ENCODE data around the gene SLC25A23. TPM values are rescaled to one million over a fixed set of nuclear protein-coding genes. Genes with fewer than 3 reads are reported as not detected.
A peak's percentile ranks its signal among the peaks of the same experiment; 100 is the strongest.
"Not testable (repeated sequence)": the region's sequence is repeated elsewhere in the genome, so short reads cannot be mapped to it uniquely, and the experiment has no call there.

The SLC25A23 gene
- total RNA-seq, 1 experiment from 2014 or later: 32.1 TPM

DNA sequence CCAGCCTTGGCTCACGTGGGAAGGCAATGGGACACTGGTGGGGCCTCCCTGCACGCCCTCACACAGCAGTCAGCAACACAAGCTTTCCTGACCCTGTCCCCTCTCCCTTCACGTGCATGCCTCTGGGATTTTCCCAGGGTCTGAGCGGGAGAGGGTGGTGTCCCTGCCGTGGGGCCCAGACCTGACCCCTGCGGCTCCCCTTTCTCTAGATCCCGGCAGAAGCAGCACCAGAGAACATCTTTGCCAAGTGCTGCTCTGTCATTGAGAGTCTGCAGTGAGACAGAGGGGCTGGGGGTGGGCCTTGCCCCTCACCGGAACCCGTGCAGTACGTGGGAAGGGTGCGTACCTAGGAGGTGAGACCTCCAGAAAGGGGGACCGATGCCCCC lies 47.5 kb downstream of the SLC25A23 start:
- no peak overlapping the region for H3K4me3 ChIP-seq (ENCODE audit: low read length)
- H3K4me1 ChIP-seq (ENCODE audit: low read length): no peaks in the 10 kb centered on the region
- no peaks in the 10 kb centered on the region; the same call in 1 of the 2 replicates for H3K36me3 ChIP-seq (ENCODE audit: insufficient read depth, low read length)
- H3K9me3 ChIP-seq (ENCODE audit: low read length): no peaks in the 10 kb centered on the region
- no peaks in the 10 kb centered on the region for H3K79me2 ChIP-seq (ENCODE audit: low read length)
- H2AFZ ChIP-seq (ENCODE audit: low read length): no peak overlapping the region
- H3K9me2 ChIP-seq (replicated peaks; ENCODE audit: insufficient read depth, low read length): no peaks in the 10 kb centered on the region
- H4K20me1 ChIP-seq (ENCODE audit: insufficient read depth, low read depth, low read length): 0 out of 2 replicates have a peak, but pooled peaks cover 8% of the 10 kb centered on the region
- H3K4me2 ChIP-seq (ENCODE audit: low read depth, low read length, poor library complexity, severe bottlenecking): no peak overlapping the region
- peak; percentile 40 for DNase-seq
- H3K9ac ChIP-seq (ENCODE audit: low read length): no peak overlapping the region
- H3K27ac ChIP-seq (ENCODE audit: low read length): no peak overlapping the region
- no peaks in the 10 kb centered on the region for H3K27me3 ChIP-seq (ENCODE audit: low read length)

DNA sequence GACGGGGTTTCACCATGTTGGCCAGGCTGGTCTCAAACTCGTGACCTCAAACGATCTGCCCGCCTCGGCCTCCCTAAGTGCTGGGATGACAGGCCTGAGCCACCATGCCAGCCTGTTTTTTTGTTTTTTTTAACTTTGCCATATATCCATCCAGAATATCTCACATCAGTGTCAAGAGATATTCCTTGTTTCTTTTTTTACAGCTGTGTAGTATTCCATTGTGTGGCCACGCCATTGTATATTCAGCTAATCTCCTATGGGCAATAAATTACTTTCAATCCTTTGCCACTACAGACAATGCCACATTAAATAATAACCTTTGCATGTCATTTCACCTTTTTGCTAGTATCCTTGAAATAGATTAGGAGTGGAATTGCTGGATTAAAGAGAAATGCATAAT lies 50.2 kb downstream of the SLC25A23 start:
- no peaks in the 10 kb centered on the region for H3K79me2 ChIP-seq (ENCODE audit: low read length)
- no peaks in the 10 kb centered on the region for H3K9me3 ChIP-seq (ENCODE audit: low read length)
- no peak overlapping the region for H3K4me2 ChIP-seq (ENCODE audit: low read depth, low read length, poor library complexity, severe bottlenecking)
- H2AFZ ChIP-seq (ENCODE audit: low read length): no peak overlapping the region
- H4K20me1 ChIP-seq (ENCODE audit: insufficient read depth, low read depth, low read length): 0 out of 2 replicates have a peak, but pooled peaks cover 4% of the 10 kb centered on the region
- no peaks in the 10 kb centered on the region for H3K9me2 ChIP-seq (replicated peaks; ENCODE audit: insufficient read depth, low read length)
- H3K4me1 ChIP-seq (ENCODE audit: low read length): no peaks in the 10 kb centered on the region
- H3K27me3 ChIP-seq (ENCODE audit: low read length): no peaks in the 10 kb centered on the region
- H3K27ac ChIP-seq (ENCODE audit: low read length): no peak overlapping the region
- no peak for DNase-seq
- H3K36me3 ChIP-seq (ENCODE audit: insufficient read depth, low read length): no peaks in the 10 kb centered on the region
- no peak overlapping the region for H3K9ac ChIP-seq (ENCODE audit: low read length)
- no peak overlapping the region for H3K4me3 ChIP-seq (ENCODE audit: low read length)

DNA sequence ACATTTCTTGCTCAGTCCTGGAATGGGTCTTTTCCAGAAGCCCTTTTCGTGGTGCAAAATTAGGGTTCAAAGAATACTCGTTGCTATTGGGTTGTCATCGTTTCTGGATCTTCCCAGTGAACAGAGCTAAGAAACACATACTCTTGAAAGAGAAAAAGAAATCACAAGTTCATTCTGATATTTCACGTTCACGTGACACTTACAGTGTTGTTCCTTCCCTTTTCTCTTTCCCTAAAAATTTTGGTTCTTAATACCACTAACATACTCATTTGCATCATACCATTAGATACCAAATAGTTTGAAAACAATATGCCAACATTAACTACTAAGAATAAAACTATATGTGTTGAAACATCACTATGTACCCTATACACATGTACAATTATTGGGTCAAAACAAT lies 53.2 kb downstream of the SLC25A23 start:
- Histone ChIP-seq H3K4me3 (ENCODE audit: low read length) (no peak overlapping the region), H3K9ac (ENCODE audit: low read length) (no peak overlapping the region), H3K27ac (ENCODE audit: low read length) (no peak overlapping the region), H3K9me2 (replicated peaks; ENCODE audit: insufficient read depth, low read length) (no peaks in the 10 kb centered on the region), H3K4me2 (ENCODE audit: low read depth, low read length, poor library complexity, severe bottlenecking) (no peak overlapping the region), H3K4me1 (ENCODE audit: low read length) (no peaks in the 10 kb centered on the region), H3K27me3 (ENCODE audit: low read length) (no peaks in the 10 kb centered on the region), H3K79me2 (ENCODE audit: low read length) (no peaks in the 10 kb centered on the region), H2AFZ (ENCODE audit: low read length) (no peak overlapping the region), H4K20me1 (ENCODE audit: insufficient read depth, low read depth, low read length) (no peaks in the 10 kb centered on the region), H3K36me3 (ENCODE audit: insufficient read depth, low read length) (no peaks in the 10 kb centered on the region), H3K9me3 (ENCODE audit: low read length) (no peaks in the 10 kb centered on the region)
- DNase-seq: peak; percentile 6

DNA sequence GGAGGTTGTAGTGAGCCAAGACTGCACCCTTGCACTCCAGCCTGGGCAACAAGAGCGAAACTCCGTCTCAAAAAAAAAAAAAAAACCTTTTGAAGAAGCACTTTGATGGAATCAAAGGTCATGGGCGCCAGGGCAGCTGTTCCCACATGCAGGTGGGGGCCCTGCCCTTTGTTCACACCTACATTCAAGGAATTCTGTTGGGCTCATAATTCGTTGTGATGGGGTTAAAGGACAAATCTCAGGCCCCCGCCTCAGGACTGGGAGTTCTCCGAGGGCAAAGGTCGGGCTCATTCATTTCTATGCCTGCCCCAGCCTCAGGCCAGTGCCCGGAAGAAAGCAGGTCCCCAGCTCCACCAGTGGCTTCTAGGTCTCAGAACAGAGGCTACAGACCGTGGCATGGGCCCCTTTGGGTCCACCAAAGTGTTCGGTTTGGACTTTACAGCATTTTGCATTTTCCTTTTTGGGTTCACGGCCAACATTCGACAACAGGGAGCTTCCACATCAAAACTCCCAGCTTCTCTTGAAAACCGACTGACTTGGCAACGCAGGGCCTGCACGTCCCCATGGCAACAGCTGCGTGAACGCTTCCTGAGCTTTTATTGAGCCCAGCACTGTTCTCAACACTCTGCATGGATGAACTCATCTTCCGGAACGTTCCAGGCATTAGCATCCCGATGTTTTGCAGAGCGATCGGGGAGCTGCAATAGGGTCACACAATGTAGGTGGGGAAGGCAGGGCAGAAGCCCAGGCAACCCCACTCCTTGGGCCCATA lies 56.6 kb downstream of the SLC25A23 start:
- H3K36me3 ChIP-seq (ENCODE audit: insufficient read depth, low read length): no peaks in the 10 kb centered on the region
- no peaks in the 10 kb centered on the region for H4K20me1 ChIP-seq (ENCODE audit: insufficient read depth, low read depth, low read length)
- no peak overlapping the region for H3K9ac ChIP-seq (ENCODE audit: low read length)
- no peaks in the 10 kb centered on the region for H3K79me2 ChIP-seq (ENCODE audit: low read length)
- peak; percentile 9 for DNase-seq
- no peak overlapping the region for H2AFZ ChIP-seq (ENCODE audit: low read length)
- no peaks in the 10 kb centered on the region for H3K4me1 ChIP-seq (ENCODE audit: low read length)
- no peaks in the 10 kb centered on the region for H3K9me2 ChIP-seq (replicated peaks; ENCODE audit: insufficient read depth, low read length)
- no peak overlapping the region for H3K4me3 ChIP-seq (ENCODE audit: low read length)
- no peaks in the 10 kb centered on the region for H3K9me3 ChIP-seq (ENCODE audit: low read length)
- H3K4me2 ChIP-seq (ENCODE audit: low read depth, low read length, poor library complexity, severe bottlenecking): no peak overlapping the region
- no peak overlapping the region for H3K27ac ChIP-seq (ENCODE audit: low read length)
- no peaks in the 10 kb centered on the region for H3K27me3 ChIP-seq (ENCODE audit: low read length)

DNA sequence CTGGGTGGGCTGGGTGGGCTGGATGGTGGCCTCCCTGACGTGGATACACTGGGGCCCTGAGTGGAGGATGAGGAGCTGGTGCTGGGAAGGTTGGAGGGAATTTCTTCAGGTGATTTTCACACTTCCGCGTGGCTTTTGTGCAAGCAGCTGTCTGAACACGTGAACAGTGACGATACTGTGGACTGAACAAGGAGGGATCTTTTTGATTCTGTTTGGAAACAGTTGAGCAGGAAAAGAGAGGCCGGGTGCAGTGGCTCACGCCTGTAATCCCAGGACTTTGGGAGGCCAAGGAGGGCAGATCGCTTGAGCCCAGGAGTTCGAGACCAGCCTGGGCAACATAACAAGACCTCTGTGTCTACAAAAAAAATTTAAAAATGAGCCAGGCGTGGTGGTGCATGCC lies 57.5 kb downstream of the SLC25A23 start:
- no peak overlapping the region for H3K27ac ChIP-seq (ENCODE audit: low read length)
- H2AFZ ChIP-seq (ENCODE audit: low read length): no peak overlapping the region
- H3K9me2 ChIP-seq (replicated peaks; ENCODE audit: insufficient read depth, low read length): no peaks in the 10 kb centered on the region
- no peaks in the 10 kb centered on the region for H4K20me1 ChIP-seq (ENCODE audit: insufficient read depth, low read depth, low read length)
- H3K9ac ChIP-seq (ENCODE audit: low read length): no peak overlapping the region
- DNase-seq: peak; percentile 20
- no peak overlapping the region for H3K4me2 ChIP-seq (ENCODE audit: low read depth, low read length, poor library complexity, severe bottlenecking)
- H3K27me3 ChIP-seq (ENCODE audit: low read length): no peaks in the 10 kb centered on the region
- H3K4me1 ChIP-seq (ENCODE audit: low read length): no peaks in the 10 kb centered on the region
- no peaks in the 10 kb centered on the region for H3K79me2 ChIP-seq (ENCODE audit: low read length)
- no peak overlapping the region for H3K4me3 ChIP-seq (ENCODE audit: low read length)
- no peaks in the 10 kb centered on the region for H3K9me3 ChIP-seq (ENCODE audit: low read length)
- no peaks in the 10 kb centered on the region for H3K36me3 ChIP-seq (ENCODE audit: insufficient read depth, low read length)

DNA sequence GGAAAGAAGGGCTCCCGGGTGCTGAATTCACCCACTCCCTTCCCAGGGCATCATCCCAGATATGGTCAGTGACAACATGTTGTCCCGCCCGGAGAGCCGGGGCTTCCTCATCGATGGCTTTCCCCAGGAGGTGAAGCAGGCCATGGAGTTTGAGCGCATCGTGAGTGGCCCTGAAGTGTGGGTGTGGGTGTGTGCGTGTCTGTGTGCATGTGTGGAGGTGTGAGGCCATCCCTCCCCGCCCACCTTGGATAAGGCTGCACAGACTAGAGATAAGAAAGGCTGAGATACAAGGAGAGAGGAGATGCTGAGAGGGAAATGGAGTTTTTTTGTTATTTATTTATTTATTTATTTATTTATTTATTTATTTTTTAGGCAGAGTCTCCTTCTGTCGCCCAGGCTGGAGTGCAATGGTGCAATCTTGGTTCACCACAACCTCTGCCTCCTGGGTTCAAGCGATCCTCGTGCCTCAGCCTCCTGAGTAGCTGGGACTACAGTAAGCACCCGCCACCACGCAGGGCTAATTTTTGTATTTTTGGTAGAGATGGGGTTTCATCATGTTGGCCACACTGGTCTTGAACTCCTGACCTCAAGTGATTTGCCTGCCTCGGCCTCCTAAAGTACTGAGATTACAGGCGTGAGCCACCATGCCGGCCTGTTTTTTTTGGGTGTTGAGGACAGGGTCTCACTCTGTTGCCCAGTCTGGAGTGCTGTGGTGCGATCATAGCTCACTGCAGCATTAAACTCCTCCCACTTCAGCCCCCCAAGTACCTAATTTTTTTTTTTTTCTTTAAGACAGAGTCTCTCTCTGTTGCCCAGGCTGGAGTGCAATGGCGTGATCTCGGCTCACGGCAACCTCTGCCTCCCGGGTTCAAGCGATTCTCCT lies 59.3 kb downstream of the SLC25A23 start:
- not testable (repeated sequence) for H3K79me2 ChIP-seq (ENCODE audit: low read length); H3K4me2 ChIP-seq (ENCODE audit: low read depth, low read length, poor library complexity, severe bottlenecking); H3K9ac ChIP-seq (ENCODE audit: low read length); H2AFZ ChIP-seq (ENCODE audit: low read length); H3K9me2 ChIP-seq (replicated peaks; ENCODE audit: insufficient read depth, low read length); H3K4me3 ChIP-seq (ENCODE audit: low read length); H3K4me1 ChIP-seq (ENCODE audit: low read length); H3K36me3 ChIP-seq (ENCODE audit: insufficient read depth, low read length); H3K27ac ChIP-seq (ENCODE audit: low read length); H3K9me3 ChIP-seq (ENCODE audit: low read length); H4K20me1 ChIP-seq (ENCODE audit: insufficient read depth, low read depth, low read length); H3K27me3 ChIP-seq (ENCODE audit: low read length)
- DNase-seq: peak; percentile 41

DNA sequence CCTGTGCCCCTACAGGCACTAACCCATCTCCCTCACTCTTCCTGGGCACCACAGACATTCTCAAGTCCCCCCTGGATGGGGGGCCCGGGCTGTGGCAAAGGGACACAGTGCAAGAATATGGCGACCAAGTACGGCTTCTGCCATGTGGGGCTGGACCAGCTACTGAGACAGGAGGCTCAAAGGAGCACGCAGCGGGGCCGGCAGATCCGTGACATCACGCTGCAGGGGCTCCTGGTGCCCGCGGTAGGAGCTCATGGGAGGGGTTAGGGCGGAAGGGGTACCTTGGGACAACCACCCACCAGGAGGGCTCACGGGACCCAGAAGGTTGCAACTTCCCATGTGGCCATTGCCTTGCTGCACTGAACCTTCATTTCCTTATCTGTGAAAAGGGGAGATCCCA lies 63.3 kb downstream of the SLC25A23 start:
- peaks cover 18% of the 10 kb centered on the region for H3K4me1 ChIP-seq (ENCODE audit: low read length)
- no peaks in the 10 kb centered on the region for H3K9me3 ChIP-seq (ENCODE audit: low read length)
- no peak overlapping the region for H3K27ac ChIP-seq (ENCODE audit: low read length)
- no peak overlapping the region for H3K4me3 ChIP-seq (ENCODE audit: low read length)
- H3K9me2 ChIP-seq (replicated peaks; ENCODE audit: insufficient read depth, low read length): no peaks in the 10 kb centered on the region
- H2AFZ ChIP-seq (ENCODE audit: low read length): no peak overlapping the region
- no peak overlapping the region for H3K4me2 ChIP-seq (ENCODE audit: low read depth, low read length, poor library complexity, severe bottlenecking)
- peaks cover 16% of the 10 kb centered on the region for H3K79me2 ChIP-seq (ENCODE audit: low read length)
- H4K20me1 ChIP-seq (ENCODE audit: insufficient read depth, low read depth, low read length): no peaks in the 10 kb centered on the region
- no peak overlapping the region for H3K9ac ChIP-seq (ENCODE audit: low read length)
- H3K36me3 ChIP-seq (ENCODE audit: insufficient read depth, low read length): 0 out of 2 replicates have a peak, but pooled peaks cover 3% of the 10 kb centered on the region
- no peaks in the 10 kb centered on the region for H3K27me3 ChIP-seq (ENCODE audit: low read length)
- DNase-seq: peak; percentile 31

GRCh38 chr19:6394831-6395230 lies 64.8 kb downstream of the SLC25A23 start:
- peaks cover 4% of the 10 kb centered on the region; the same call in 1 of the 2 replicates for H3K36me3 ChIP-seq (ENCODE audit: insufficient read depth, low read length)
- DNase-seq: peak; percentile 38
- H2AFZ ChIP-seq (ENCODE audit: low read length): no peak overlapping the region
- H3K27ac ChIP-seq (ENCODE audit: low read length): no peak overlapping the region
- H3K79me2 ChIP-seq (ENCODE audit: low read length): peaks cover 22% of the 10 kb centered on the region
- H3K9me2 ChIP-seq (replicated peaks; ENCODE audit: insufficient read depth, low read length): no peaks in the 10 kb centered on the region
- no peak overlapping the region for H3K9ac ChIP-seq (ENCODE audit: low read length)
- no peaks in the 10 kb centered on the region for H4K20me1 ChIP-seq (ENCODE audit: insufficient read depth, low read depth, low read length)
- H3K9me3 ChIP-seq (ENCODE audit: low read length): no peaks in the 10 kb centered on the region
- no peak overlapping the region for H3K4me3 ChIP-seq (ENCODE audit: low read length)
- no peak overlapping the region for H3K4me2 ChIP-seq (ENCODE audit: low read depth, low read length, poor library complexity, severe bottlenecking)
- peaks cover 18% of the 10 kb centered on the region for H3K4me1 ChIP-seq (ENCODE audit: low read length)
- H3K27me3 ChIP-seq (ENCODE audit: low read length): no peaks in the 10 kb centered on the region

Data from Karpas-422 (cell line).